Mesendoderm (in vitro differentiated cells): Measurements from ENCODE around the gene NDUFB11. TPM values are rescaled to one million over a fixed set of nuclear protein-coding genes. Genes with fewer than 3 reads are reported as not detected.

ENCODE experiments used
- DNase-seq: peaks from one replicate; pipeline ENCODE4 v3.0.0; 2013
- H2AK5ac ChIP-seq: 2 replicates; pipeline ENCODE4 v1.6.1; 2013; ENCODE audit warnings: low read length, inconsistent platforms
- H2BK120ac ChIP-seq: 2 replicates; pipeline ENCODE4 v1.6.1; 2013; ENCODE audit warnings: low read depth, mild to moderate bottlenecking, low read length, moderate library complexity, mixed read lengths
- H2BK15ac ChIP-seq: replicated peaks from 2 replicates; pipeline ENCODE4 v1.6.1; 2013; ENCODE audit warnings: low read depth, mild to moderate bottlenecking, moderate library complexity
- H2BK5ac ChIP-seq: 2 replicates; pipeline ENCODE4 v1.6.1; 2013; ENCODE audit warnings: low read length, inconsistent platforms
- H3K18ac ChIP-seq: 2 replicates; pipeline ENCODE4 v1.6.1; 2013; ENCODE audit warnings: mild to moderate bottlenecking, low read length, mixed read lengths
- H3K23ac ChIP-seq: one replicate; pipeline ENCODE4 v1.6.1; 2013; ENCODE audit warnings: low read length
- H3K27ac ChIP-seq: 2 replicates; pipeline ENCODE4 v1.5.1; 2013; ENCODE audit warnings: low read depth, mild to moderate bottlenecking, inconsistent platforms, low read length, moderate library complexity
- H3K27me3 ChIP-seq: 2 replicates; pipeline ENCODE4 v1.6.1; 2013; ENCODE audit warnings: low read length, control low read depth, mild to moderate bottlenecking, inconsistent platforms; ENCODE audit not compliant: insufficient read depth, poor library complexity
- H3K36me3 ChIP-seq: 2 replicates; pipeline ENCODE4 v1.6.1; 2013; ENCODE audit warnings: low read length, inconsistent platforms; ENCODE audit not compliant: control insufficient read depth, insufficient read depth
- H3K4ac ChIP-seq: one replicate; pipeline ENCODE4 v1.6.1; 2013; ENCODE audit warnings: low read depth, mild to moderate bottlenecking, low read length, moderate library complexity
- H3K4me1 ChIP-seq: 2 replicates; pipeline ENCODE4 v1.6.1; 2013; ENCODE audit warnings: low read depth, low read length, inconsistent platforms; ENCODE audit not compliant: control insufficient read depth
- H3K4me2 ChIP-seq: 2 replicates; pipeline ENCODE4 v1.6.1; 2013; ENCODE audit warnings: low read length
- H3K4me3 ChIP-seq: 2 replicates; pipeline ENCODE4 v1.5.1; 2013; ENCODE audit warnings: mild to moderate bottlenecking, low read length
- H3K56ac ChIP-seq: one replicate; pipeline ENCODE4 v1.6.1; 2013; ENCODE audit warnings: low read length
- H3K79me1 ChIP-seq: 2 replicates; pipeline ENCODE4 v1.6.1; 2013; ENCODE audit warnings: low read length, inconsistent platforms
- H3K79me2 ChIP-seq: 2 replicates; pipeline ENCODE4 v1.6.1; 2013; ENCODE audit warnings: mild to moderate bottlenecking, low read length; ENCODE audit not compliant: control insufficient read depth, insufficient read depth
- H3K9ac ChIP-seq: 2 replicates; pipeline ENCODE4 v1.6.1; 2013; ENCODE audit warnings: low read length, inconsistent platforms
- H4K5ac ChIP-seq: one replicate; pipeline ENCODE4 v1.6.1; 2013; ENCODE audit warnings: low read length
- H4K8ac ChIP-seq: one replicate; pipeline ENCODE4 v1.6.1; 2013; ENCODE audit warnings: low read depth, mild to moderate bottlenecking, control low read depth, low read length, moderate library complexity
- WGBS: extraction: QIAGEN DNeasy Blood & Tissue Kit; methylation state at CpG from one replicate; pipeline ENCODE4 v1.1.7; 2013; ENCODE audit warnings: low lambda C conversion rate, missing lambda C conversion rate; ENCODE audit not compliant: insufficient coverage; ENCODE audit errors: extremely low coverage; 5-methylcytosine and 5-hydroxymethylcytosine counted together
- small RNA-seq: library from polyadenylated mRNA; stranded (forward); fragments of <200 nt; extraction: miRNeasy Mini kit (QIAGEN cat#:217004); gene quantifications from one replicate; pipeline ENCODE3, GENCODE V24; 2013; ENCODE audit not compliant: insufficient read depth

The NDUFB11 gene

GRCh38 chrX:47097018-47097417, 47.5 kb downstream of the NDUFB11 start:
- Histone ChIP-seq H3K79me2 (no peaks in the 10 kb centered on the region), H4K5ac (no peak overlapping the region), H3K36me3 (no peaks in the 10 kb centered on the region), H3K9ac (no peak overlapping the region), H2BK15ac (no peak overlapping the region), H3K27ac (no peak overlapping the region), H3K4me1 (no peaks in the 10 kb centered on the region), H3K23ac (no peak overlapping the region), H3K4me3 (no peak overlapping the region), H3K56ac (no peak overlapping the region), H2BK120ac (no peak overlapping the region), H2BK5ac (no peak overlapping the region), H2AK5ac (no peak overlapping the region), H3K4ac (no peak overlapping the region), H3K18ac (no peak overlapping the region), H4K8ac (no peak overlapping the region), H3K4me2 (no peak overlapping the region), H3K27me3 (no peaks in the 10 kb centered on the region), H3K79me1 (no peaks in the 10 kb centered on the region)
- no peak for DNase-seq
- no CpG with 5 or more reads among the region's 4 CpGs for WGBS

DNA sequence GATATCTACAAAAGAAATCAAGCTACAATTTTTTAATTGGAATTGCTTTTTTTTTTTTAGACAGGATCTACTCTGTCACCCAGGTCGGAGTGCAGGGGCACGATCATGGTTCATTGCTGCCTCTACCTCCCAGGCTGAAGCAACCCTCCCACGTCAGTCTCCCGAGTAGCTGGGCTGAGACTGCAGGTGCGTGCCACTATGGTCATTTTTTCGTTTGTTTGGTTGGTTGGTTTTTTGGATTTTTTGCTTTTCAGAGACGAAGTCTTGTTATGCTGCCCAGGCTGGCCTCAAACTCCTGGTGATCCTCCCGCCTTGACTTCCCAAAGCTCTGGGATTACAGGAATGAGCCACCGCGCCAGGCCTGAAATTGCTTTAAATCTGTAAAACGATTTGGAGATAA, 50.6 kb downstream of the NDUFB11 start:
- no peak overlapping the region for H3K4me3 ChIP-seq
- H4K5ac ChIP-seq = no peak overlapping the region
- H2AK5ac ChIP-seq = no peak overlapping the region
- no peaks in the 10 kb centered on the region for H3K79me1 ChIP-seq
- no peaks in the 10 kb centered on the region for H3K79me2 ChIP-seq
- no peak overlapping the region for H2BK5ac ChIP-seq
- H3K23ac ChIP-seq = no peak overlapping the region
- WGBS = no CpG with 5 or more reads among the region's 11 CpGs
- H2BK120ac ChIP-seq = no peak overlapping the region
- H3K4me1 ChIP-seq = no peaks in the 10 kb centered on the region
- DNase-seq = no peak
- no peaks in the 10 kb centered on the region for H3K27me3 ChIP-seq
- H4K8ac ChIP-seq = no peak overlapping the region
- H3K4ac ChIP-seq = no peak overlapping the region
- H3K56ac ChIP-seq = no peak overlapping the region
- no peaks in the 10 kb centered on the region for H3K36me3 ChIP-seq
- H3K27ac ChIP-seq = no peak overlapping the region
- H3K9ac ChIP-seq = no peak overlapping the region
- no peak overlapping the region for H3K18ac ChIP-seq
- no peak overlapping the region for H2BK15ac ChIP-seq
- H3K4me2 ChIP-seq = no peak overlapping the region

- no peak overlapping the region for H3K56ac ChIP-seq
- no peak overlapping the region for H4K5ac ChIP-seq
- H3K23ac ChIP-seq = no peak overlapping the region
- no CpG with 5 or more reads among the region's 1 CpG for WGBS
- H2BK5ac ChIP-seq = no peak overlapping the region
- no peak overlapping the region for H2BK120ac ChIP-seq
- no peak overlapping the region for H3K4me2 ChIP-seq
- H3K36me3 ChIP-seq = no peaks in the 10 kb centered on the region
- no peaks in the 10 kb centered on the region for H3K4me1 ChIP-seq
- no peak overlapping the region for H2BK15ac ChIP-seq
- no peak overlapping the region for H3K9ac ChIP-seq
- no peak overlapping the region for H3K4ac ChIP-seq
- H4K8ac ChIP-seq = no peak overlapping the region
- no peak overlapping the region for H2AK5ac ChIP-seq
- no peak overlapping the region for H3K27ac ChIP-seq
- H3K79me1 ChIP-seq = no peaks in the 10 kb centered on the region
- DNase-seq = no peak
- no peak overlapping the region for H3K18ac ChIP-seq
- H3K27me3 ChIP-seq = no peaks in the 10 kb centered on the region
- no peaks in the 10 kb centered on the region for H3K79me2 ChIP-seq
- no peak overlapping the region for H3K4me3 ChIP-seq
These were observed 51.3 kb downstream of the NDUFB11 start for GRCh38 chrX:47093248-47093647.

Small RNAs within 50 kb of the gene (small RNA-seq; reads per million reads assigned to genes)
- not detected for gene RNU12-2P
